Activated T-cell treated with anti-CD3 and anti-CD28 coated beads, Interleukin-2, amount 50 U/mL, for 72 hours (primary cell): Measurements from ENCODE around the gene EFNB3. TPM values are rescaled to one million over a fixed set of nuclear protein-coding genes. Genes with fewer than 3 reads are reported as not detected.

Source experiments
- ATAC-seq, 2 donors: fragments of 150-1000 bp; cut with Tn5 transposase; replicated peaks in 1 of 2; 2 replicates each; pipeline ENCODE4 v1.10.0; 2021; ENCODE audit warnings: moderate library complexity in 2 of 2, mild to moderate bottlenecking in 1 of 2
- DNase-seq, 2 donors: peaks; one replicate each; pipeline ENCODE4 v3.0.0; 2021 to 2022; ENCODE audit warnings: mixed read lengths in 1 of 2
- H3K27ac Mint-ChIP-seq: one replicate; pipeline ENCODE4 v1.8.0; 2022; ENCODE audit warnings: mild to moderate bottlenecking, moderate library complexity, mixed read lengths
- H3K27me3 Mint-ChIP-seq: one replicate; pipeline ENCODE4 v1.8.0; 2022; ENCODE audit warnings: low read depth, mixed read lengths
- H3K36me3 Mint-ChIP-seq, 2 donors: one replicate each; pipeline ENCODE4 v1.8.0; 2022; ENCODE audit warnings: mixed read lengths in 2 of 2, mild to moderate bottlenecking in 1 of 2; ENCODE audit not compliant: insufficient read depth in 2 of 2
- H3K4me1 Mint-ChIP-seq: one replicate; pipeline ENCODE4 v1.8.0; 2022; ENCODE audit warnings: low read depth, mixed read lengths
- H3K4me3 Mint-ChIP-seq, 2 donors: one replicate each; pipeline ENCODE4 v1.8.0; 2022; ENCODE audit warnings: mild to moderate bottlenecking in 2 of 2, mixed read lengths in 2 of 2, moderate library complexity in 2 of 2
- H3K9me3 Mint-ChIP-seq, 2 donors: one replicate each; pipeline ENCODE4 v1.8.0; 2022; ENCODE audit warnings: mixed read lengths in 2 of 2
- total RNA-seq, 2 donors: library from RNA; stranded (reverse); gene quantifications; one replicate each; pipeline ENCODE4 v1.2.3, GENCODE V29; 2022

EFNB3 gene
- total RNA-seq, 2 donors from 2014 or later, result not detected

GRCh38 chr17:7686222-7687071 lies 18.6 kb upstream of the EFNB3 start:
- Mint-ChIP-seq H3K4me1 (peaks cover 48% of the 10 kb centered on the region), H3K36me3 (peaks cover 5 to 23% of the 10 kb centered on the region in 2 donors), H3K27me3 (no peaks in the 10 kb centered on the region), H3K27ac (peak overlapping the region; percentile 99), H3K4me3 (peak overlapping the region; percentile 88 to 97), H3K9me3 (no peaks in the 10 kb centered on the region)
- ATAC-seq, result peak; percentile 53 to 54
- DNase-seq, result peak; percentile 82 to 85

DNA sequence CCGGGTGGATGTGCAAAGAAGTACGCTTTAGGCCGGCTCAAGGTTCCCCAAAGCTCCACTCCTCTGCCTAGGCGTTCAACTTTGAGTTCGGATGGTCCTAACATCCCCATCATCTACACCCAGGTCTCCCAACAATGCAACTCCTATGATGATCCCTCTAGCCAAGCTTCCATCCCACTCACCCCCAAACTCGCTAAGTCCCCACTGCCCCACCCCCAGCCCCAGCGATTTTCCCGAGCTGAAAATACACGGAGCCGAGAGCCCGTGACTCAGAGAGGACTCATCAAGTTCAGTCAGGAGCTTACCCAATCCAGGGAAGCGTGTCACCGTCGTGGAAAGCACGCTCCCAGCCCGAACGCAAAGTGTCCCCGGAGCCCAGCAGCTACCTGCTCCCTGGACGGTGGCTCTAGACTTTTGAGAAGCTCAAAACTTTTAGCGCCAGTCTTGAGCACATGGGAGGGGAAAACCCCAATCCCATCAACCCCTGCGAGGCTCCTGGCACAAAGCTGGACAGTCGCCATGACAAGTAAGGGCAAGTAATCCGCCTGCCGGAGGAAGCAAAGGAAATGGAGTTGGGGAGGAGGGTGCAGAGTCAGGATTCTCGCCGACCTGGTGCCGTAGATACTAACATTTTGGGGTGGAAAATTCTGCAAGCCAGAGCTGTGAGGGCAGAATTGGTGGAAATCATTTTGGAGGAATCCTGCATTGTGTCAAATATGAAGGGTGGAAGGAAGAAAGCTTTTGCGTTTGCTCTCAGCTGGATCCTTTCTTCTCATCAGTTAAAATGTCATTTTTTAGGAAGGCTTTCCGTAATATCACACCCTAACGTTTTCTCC lies 17.7 kb upstream of the EFNB3 start, which contains the start of gene TP53:
Gene TP53, minus strand, starts transcription at position 419 of the 836 bp plus-strand sequence. CDS start 10,896 bp downstream, outside the sequence.
- DNase-seq (peak; percentile 89 to 94), ATAC-seq (peak; percentile 54 to 59)
- Mint-ChIP-seq H3K9me3 (no peaks in the 10 kb centered on the region), H3K4me1 (peaks cover 48% of the 10 kb centered on the region), H3K4me3 (peak within 1 kb of the TSS; percentile 88 to 97), H3K27ac (peak within 1 kb of the TSS; percentile 99), H3K27me3 (no peaks in the 10 kb centered on the region), H3K36me3 (peaks cover 5 to 23% of the 10 kb centered on the region in 2 donors)

GRCh38 chr17:7687908-7688807 lies 16.8 kb upstream of the EFNB3 start, which contains the start of gene WRAP53:
Gene WRAP53 (plus strand): TSS chr17:7688477. CDS start chr17:7688649, 172 bp downstream.
- DNase-seq (peak; percentile 96 to 97), ATAC-seq (peak; percentile 81)
- Mint-ChIP-seq H3K36me3 (peaks cover 5 to 30% of the 10 kb centered on the region in 2 donors), H3K4me3 (peak within 1 kb of the TSS; percentile 88 to 97), H3K27ac (peak within 1 kb of the TSS; percentile 99), H3K27me3 (no peaks in the 10 kb centered on the region), H3K4me1 (peaks cover 48% of the 10 kb centered on the region), H3K9me3 (no peaks in the 10 kb centered on the region)

- no peaks in the 10 kb centered on the region for H3K27me3 Mint-ChIP-seq
- peak overlapping the region; percentile 99 for H3K27ac Mint-ChIP-seq
- peaks cover 5 to 29% of the 10 kb centered on the region in 2 donors for H3K36me3 Mint-ChIP-seq
- H3K9me3 Mint-ChIP-seq, result no peaks in the 10 kb centered on the region
- DNase-seq, result no peak
- peaks cover 45% of the 10 kb centered on the region for H3K4me1 Mint-ChIP-seq
- no peak for ATAC-seq
- H3K4me3 Mint-ChIP-seq, result peak overlapping the region; percentile 88 to 97
Observed at GRCh38 chr17:7688808-7689316, 16.1 kb upstream of the EFNB3 start.

GRCh38 chr17:7695586-7695985 lies 9.4 kb upstream of the EFNB3 start:
- H3K27me3 Mint-ChIP-seq, result no peaks in the 10 kb centered on the region
- H3K9me3 Mint-ChIP-seq, result no peaks in the 10 kb centered on the region
- no peak for DNase-seq
- no peaks in the 10 kb centered on the region for H3K4me1 Mint-ChIP-seq
- no peak overlapping the region for H3K4me3 Mint-ChIP-seq
- no peak for ATAC-seq
- peaks cover 6 to 28% of the 10 kb centered on the region in 2 donors for H3K36me3 Mint-ChIP-seq
- no peak overlapping the region for H3K27ac Mint-ChIP-seq

DNA sequence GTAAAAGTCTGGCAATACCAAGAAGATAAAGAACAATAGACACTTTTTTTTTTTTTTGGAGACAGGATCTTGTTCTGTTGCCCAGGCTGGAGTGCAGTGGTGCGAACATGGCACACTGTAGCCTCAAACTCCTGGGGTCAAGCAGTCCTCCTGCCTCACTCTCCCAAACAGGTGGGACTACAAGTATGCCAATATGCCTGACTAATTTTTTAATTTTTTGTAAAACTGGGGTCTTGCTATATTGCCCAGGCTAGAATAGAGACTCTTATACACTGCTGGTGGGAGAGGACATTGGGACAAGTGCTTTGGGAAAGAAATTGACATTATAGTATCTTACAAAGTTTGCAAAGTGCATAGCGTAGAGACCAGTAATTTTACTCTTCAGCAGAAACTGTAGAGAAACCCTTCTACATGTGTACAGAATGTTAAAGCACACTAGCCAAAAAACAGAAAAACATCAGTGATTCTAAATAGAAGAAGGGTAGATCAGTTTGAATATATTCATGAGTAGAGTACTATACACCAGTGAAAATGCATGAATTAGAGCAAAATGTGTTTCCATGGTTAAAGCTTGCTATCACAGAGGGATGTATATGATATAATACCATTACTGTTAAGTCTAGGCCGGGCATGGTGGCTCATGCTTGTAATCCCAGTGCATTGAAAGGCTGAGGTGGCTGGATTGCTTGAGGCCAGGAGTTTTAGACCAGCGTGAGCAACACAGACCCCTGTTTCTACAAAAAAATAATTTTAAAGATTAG lies 7.0 kb upstream of the EFNB3 start:
- no peak overlapping the region for H3K4me3 Mint-ChIP-seq
- H3K27me3 Mint-ChIP-seq, result no peaks in the 10 kb centered on the region
- DNase-seq (no peak), ATAC-seq (no peak)
- no peaks in the 10 kb centered on the region for H3K9me3 Mint-ChIP-seq
- peaks cover 6 to 24% of the 10 kb centered on the region in 2 donors for H3K36me3 Mint-ChIP-seq
- no peaks in the 10 kb centered on the region for H3K4me1 Mint-ChIP-seq
- H3K27ac Mint-ChIP-seq, result no peak overlapping the region

- no peak for ATAC-seq
- Mint-ChIP-seq H3K4me1 (peaks cover 15% of the 10 kb centered on the region), H3K36me3 (peaks cover 5 to 18% of the 10 kb centered on the region in 2 donors), H3K4me3 (no peak overlapping the region), H3K27ac (no peak overlapping the region), H3K9me3 (no peaks in the 10 kb centered on the region), H3K27me3 (peaks cover 15% of the 10 kb centered on the region)
- DNase-seq, result no peak
Observed at GRCh38 chr17:7700510-7700909, 4.5 kb upstream of the EFNB3 start.

DNA sequence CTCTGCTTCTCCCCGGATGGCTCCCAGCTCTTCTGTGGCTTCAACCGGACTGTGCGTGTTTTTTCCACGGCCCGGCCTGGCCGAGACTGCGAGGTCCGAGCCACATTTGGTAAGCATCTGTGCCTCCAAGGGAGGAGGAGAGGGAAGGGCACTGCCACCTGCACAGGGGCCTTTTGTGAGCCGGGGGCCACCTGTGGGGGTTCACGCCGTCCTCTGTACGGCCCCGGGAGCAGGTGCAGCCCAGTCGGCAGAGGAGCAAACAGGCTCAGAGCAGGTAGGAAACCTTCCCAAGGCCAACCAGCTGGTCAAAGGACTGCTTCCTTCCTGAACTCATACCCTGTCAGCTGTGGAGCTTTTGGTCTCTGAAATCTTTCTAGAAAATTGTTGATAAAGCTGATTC lies 3.3 kb upstream of the EFNB3 start:
- ATAC-seq (no peak), DNase-seq (no peak)
- Mint-ChIP-seq H3K9me3 (no peaks in the 10 kb centered on the region), H3K4me1 (peaks cover 26% of the 10 kb centered on the region), H3K27ac (no peak overlapping the region), H3K36me3 (peaks cover 0 to 9% of the 10 kb centered on the region in 2 donors), H3K27me3 (peaks cover 27% of the 10 kb centered on the region), H3K4me3 (no peak overlapping the region)

GRCh38 chr17:7702776-7703175 lies 2.2 kb upstream of the EFNB3 start:
- no peak for DNase-seq
- Mint-ChIP-seq H3K4me3 (no peak overlapping the region), H3K27me3 (peaks cover 35% of the 10 kb centered on the region), H3K9me3 (no peaks in the 10 kb centered on the region), H3K4me1 (peaks cover 27% of the 10 kb centered on the region), H3K36me3 (peaks cover 0 to 9% of the 10 kb centered on the region in 2 donors), H3K27ac (no peak overlapping the region)
- ATAC-seq, result no peak

DNA sequence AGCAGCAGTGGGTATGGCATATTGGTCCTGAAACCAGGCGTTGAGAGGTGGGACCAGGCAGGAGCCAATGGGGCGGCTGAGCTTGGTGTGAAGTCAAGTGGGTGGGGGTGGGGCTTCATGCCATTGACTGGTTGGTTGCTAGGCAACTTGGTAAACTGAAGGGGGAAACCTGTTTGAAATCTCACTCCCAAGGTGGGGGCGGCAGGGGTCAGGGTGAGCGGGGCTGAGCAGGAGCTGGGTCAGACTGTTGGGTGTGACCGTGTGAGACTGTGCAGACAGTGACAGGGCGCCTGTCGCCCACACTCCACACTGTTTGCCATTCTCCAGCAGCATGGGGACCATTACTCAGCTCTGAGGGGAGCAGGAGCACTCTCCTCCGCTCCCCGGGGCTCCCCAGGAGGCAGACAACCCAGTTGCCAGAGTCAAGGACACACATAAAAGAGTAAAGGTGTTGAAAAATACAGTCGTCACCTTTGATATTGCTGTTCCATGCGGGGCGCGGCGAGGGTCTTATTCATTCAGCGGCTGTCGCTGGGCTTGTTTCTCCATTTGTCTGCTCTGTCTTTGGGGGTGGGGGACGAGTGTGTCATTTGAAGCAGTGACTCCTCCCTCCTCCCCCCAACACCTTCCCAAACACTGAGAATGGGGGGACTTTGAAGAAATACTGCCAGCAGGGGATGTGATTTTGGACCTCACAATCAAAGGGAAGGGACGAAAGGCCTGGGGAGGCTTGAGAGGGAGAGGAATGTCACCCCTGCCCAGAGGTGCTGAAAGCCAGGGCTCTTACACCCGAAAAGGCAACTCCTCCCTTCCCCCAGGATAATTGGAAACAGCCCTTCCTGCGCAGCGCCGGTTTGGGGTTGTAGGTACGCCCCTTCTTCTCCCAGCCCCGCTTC lies 1.2 kb upstream of the EFNB3 start:
- Mint-ChIP-seq H3K9me3 (no peaks in the 10 kb centered on the region), H3K27ac (no peak overlapping the region), H3K4me1 (peaks cover 27% of the 10 kb centered on the region), H3K36me3 (peaks cover 0 to 6% of the 10 kb centered on the region in 2 donors), H3K27me3 (peaks cover 35% of the 10 kb centered on the region), H3K4me3 (peak overlapping the region; percentile 70 to 83)
- ATAC-seq (peak; percentile 29 to 35), DNase-seq (no peak)
